8988T (cell line): ENCODE results near the gene ISY1.
"Not testable (repeated sequence)": the region's sequence is repeated elsewhere in the genome, so short reads cannot be mapped to it uniquely, and the experiment has no call there.

ENCODE experiments used
- DNase-seq: peaks from one replicate; pipeline ENCODE4 v3.0.0; 2011

The ISY1 gene

GRCh38 chr3:129119365-129120100, 41.3 kb downstream of the ISY1 start:
- no peak for DNase-seq

- no peak for DNase-seq
Measured at GRCh38 chr3:129118745-129119144, 42.1 kb downstream of the ISY1 start.

GRCh38 chr3:129117134-129117533, 43.7 kb downstream of the ISY1 start:
- no peak for DNase-seq

- no peak for DNase-seq
Measured at GRCh38 chr3:129116482-129116946, 44.3 kb downstream of the ISY1 start.

- DNase-seq = no peak
Measured at GRCh38 chr3:129114455-129114854, 46.4 kb downstream of the ISY1 start.

GRCh38 chr3:129112308-129113052, 48.4 kb downstream of the ISY1 start:
- DNase-seq = no peak

- not testable (repeated sequence) for DNase-seq
Measured at GRCh38 chr3:129111076-129111780, 49.6 kb downstream of the ISY1 start.

- no peak for DNase-seq
Measured at GRCh38 chr3:129107793-129108192, 53.1 kb downstream of the ISY1 start.

GRCh38 chr3:129106866-129107565, 53.8 kb downstream of the ISY1 start:
- no peak for DNase-seq

GRCh38 chr3:129106320-129106719, 54.5 kb downstream of the ISY1 start:
- DNase-seq = no peak

GRCh38 chr3:129105862-129106261, 55.0 kb downstream of the ISY1 start:
- DNase-seq = no peak

- no peak for DNase-seq
Measured at GRCh38 chr3:129104498-129105079, 56.3 kb downstream of the ISY1 start.

- no peak for DNase-seq
Measured at GRCh38 chr3:129104051-129104450, 56.8 kb downstream of the ISY1 start.

- no peak for DNase-seq
Measured at GRCh38 chr3:129103296-129103695, 57.6 kb downstream of the ISY1 start.

- DNase-seq = no peak
Measured at GRCh38 chr3:129101370-129102138, 59.3 kb downstream of the ISY1 start.

- no peak for DNase-seq
Measured at GRCh38 chr3:129100274-129100673, 60.6 kb downstream of the ISY1 start.

- DNase-seq = no peak
Measured at GRCh38 chr3:129095285-129095684, 65.6 kb downstream of the ISY1 start.

- not testable (repeated sequence) for DNase-seq
Measured at GRCh38 chr3:129088312-129088711, 72.6 kb downstream of the ISY1 start.

- DNase-seq = not testable (repeated sequence)
Measured at GRCh38 chr3:129087904-129088303, 73.0 kb downstream of the ISY1 start.

GRCh38 chr3:129087138-129087702, 73.6 kb downstream of the ISY1 start:
- no peak for DNase-seq

GRCh38 chr3:129085818-129086217, 75.0 kb downstream of the ISY1 start:
- DNase-seq = no peak
